WTC11 (cell line): ENCODE results near the gene COG5. TPM values are rescaled to one million over a fixed set of nuclear protein-coding genes. Genes with fewer than 3 reads are reported as not detected.
"Not testable (repeated sequence)": the region's sequence is repeated elsewhere in the genome, so short reads cannot be mapped to it uniquely, and the experiment has no call there.

Source experiments
- ATAC-seq: fragments of 200-7000 bp; cut with Tn5 transposase; 2 replicates; pipeline ENCODE4 v1.10.0; 2021; ENCODE audit warnings: mild to moderate bottlenecking, moderate library complexity
- CTCF ChIA-PET: fragments of 300-600 bp; sonication (Branson Sonifier 250); formaldehyde crosslinking; loops from one replicate; lab custom pipeline; 2021; ENCODE audit warnings: antibody characterized with exemption; lab: Charles Lee
- POLR2A ChIA-PET: fragments of 350-600 bp; sonication (Branson Sonifier 250); formaldehyde crosslinking; loops from one replicate; lab custom pipeline; 2021; ENCODE audit warnings: antibody characterized with exemption; lab: Charles Lee
- DNase-seq: peaks from one replicate; pipeline ENCODE4 v3.0.0; 2021; ENCODE audit warnings: low spot score
- H3K27ac Mint-ChIP-seq: 2 replicates; pipeline ENCODE4 v1.8.0; 2021; ENCODE audit warnings: mixed read lengths
- H3K27me3 Mint-ChIP-seq: 2 replicates; pipeline ENCODE4 v1.8.0; 2021; ENCODE audit warnings: low read depth, mild to moderate bottlenecking, moderate library complexity, mixed read lengths
- H3K36me3 Mint-ChIP-seq: 2 replicates; pipeline ENCODE4 v1.8.0; 2021; ENCODE audit warnings: mixed read lengths
- H3K4me1 Mint-ChIP-seq: 2 replicates; pipeline ENCODE4 v1.8.0; 2022; ENCODE audit warnings: mixed read lengths
- H3K4me3 Mint-ChIP-seq: 2 replicates; pipeline ENCODE4 v1.8.0; 2021; ENCODE audit warnings: mild to moderate bottlenecking, moderate library complexity, mixed read lengths
- H3K9me3 Mint-ChIP-seq: 2 replicates; pipeline ENCODE4 v1.8.0; 2021; ENCODE audit warnings: mixed read lengths
- ATF1 ChIP-seq: sonication (generic); formaldehyde crosslinking; IDR thresholded peaks from 2 replicates; pipeline ENCODE4 v1.8.1; 2023; ENCODE audit warnings: mild to moderate bottlenecking, moderate library complexity, missing genetic modification reagents
- ATF6 ChIP-seq: sonication (generic); formaldehyde crosslinking; IDR thresholded peaks from 2 replicates; pipeline ENCODE4 v1.8.1; 2023; ENCODE audit warnings: mild to moderate bottlenecking, missing genetic modification reagents
- ELF4 ChIP-seq: sonication (generic); formaldehyde crosslinking; IDR thresholded peaks from 2 replicates; pipeline ENCODE4 v1.8.1; 2022; ENCODE audit warnings: low read depth, mild to moderate bottlenecking, moderate library complexity, missing genetic modification reagents
- ETV6 ChIP-seq: sonication (generic); formaldehyde crosslinking; IDR thresholded peaks from 2 replicates; pipeline ENCODE4 v1.8.1; 2022; ENCODE audit warnings: mild to moderate bottlenecking, missing genetic modification reagents
- MAX ChIP-seq: sonication (generic); formaldehyde crosslinking; IDR thresholded peaks from 2 replicates; pipeline ENCODE4 v1.8.0; 2022; ENCODE audit warnings: mild to moderate bottlenecking, missing genetic modification reagents
- MXD4 ChIP-seq: fragments of 250-450 bp; sonication (Bioruptor Pico); IDR thresholded peaks from 2 replicates; pipeline ENCODE4 v1.8.0; 2021; ENCODE audit warnings: mild to moderate bottlenecking, moderate library complexity, borderline replicate concordance
- MYBL2 ChIP-seq: sonication (generic); formaldehyde crosslinking; IDR thresholded peaks from 2 replicates; pipeline ENCODE4 v1.8.1; 2023; ENCODE audit warnings: mild to moderate bottlenecking, moderate library complexity, missing genetic modification reagents
- PRDM15 ChIP-seq: sonication (generic); formaldehyde crosslinking; IDR thresholded peaks from 2 replicates; pipeline ENCODE4 v1.8.0; 2022; ENCODE audit warnings: missing genetic modification reagents
- PRRX2 ChIP-seq: fragments of 250-450 bp; sonication (Bioruptor Pico); IDR thresholded peaks from 2 replicates; pipeline ENCODE4 v1.8.0; 2021; ENCODE audit warnings: mild to moderate bottlenecking
- RELA ChIP-seq: sonication (generic); formaldehyde crosslinking; IDR thresholded peaks from 2 replicates; pipeline ENCODE4 v1.8.1; 2022; ENCODE audit warnings: missing genetic modification reagents, mild to moderate bottlenecking, borderline replicate concordance
- RORB ChIP-seq: fragments of 250-450 bp; sonication (Bioruptor Pico); IDR thresholded peaks from 2 replicates; pipeline ENCODE4 v1.9.0; 2021; ENCODE audit warnings: mild to moderate bottlenecking
- SMAD4 ChIP-seq: sonication (generic); formaldehyde crosslinking; IDR thresholded peaks from 2 replicates; pipeline ENCODE4 v1.8.0; 2022; ENCODE audit warnings: mild to moderate bottlenecking, missing genetic modification reagents
- SP1 ChIP-seq: sonication (generic); formaldehyde crosslinking; conservative IDR thresholded peaks from 2 replicates; pipeline ENCODE4 v1.8.1; 2022; ENCODE audit warnings: missing genetic modification reagents
- ZNF138 ChIP-seq: sonication (generic); formaldehyde crosslinking; conservative IDR thresholded peaks from 2 replicates; pipeline ENCODE4 v1.8.1; 2022; ENCODE audit warnings: mild to moderate bottlenecking, moderate library complexity, missing genetic modification reagents
- ZNF219 ChIP-seq: sonication (generic); formaldehyde crosslinking; IDR thresholded peaks from 2 replicates; pipeline ENCODE4 v1.8.0; 2023; ENCODE audit warnings: missing genetic modification reagents, mild to moderate bottlenecking, borderline replicate concordance
- ZNF263 ChIP-seq: sonication (generic); formaldehyde crosslinking; IDR thresholded peaks from 2 replicates; pipeline ENCODE4 v1.8.1; 2022; ENCODE audit warnings: low read depth, mild to moderate bottlenecking, moderate library complexity, missing genetic modification reagents
- ZNF423 ChIP-seq: fragments of 250-450 bp; sonication (Bioruptor Pico); IDR thresholded peaks from 2 replicates; pipeline ENCODE4 v2.1.2; 2022; ENCODE audit warnings: mild to moderate bottlenecking, moderate library complexity
- total RNA-seq: library from RNA; stranded (reverse); gene quantifications from 3 replicates; pipeline ENCODE4 v1.2.3, GENCODE V29; 2021
- TF ChIP-seq, protein P1 (sequence below): sonication (generic); formaldehyde crosslinking; IDR thresholded peaks from 2 replicates; pipeline ENCODE4 v1.8.1; 2022; ENCODE audit warnings: low read depth, missing genetic modification reagents, borderline replicate concordance
- TF ChIP-seq, protein P2 (sequence below): sonication (generic); formaldehyde crosslinking; IDR thresholded peaks from 2 replicates; pipeline ENCODE4 v1.8.1; 2023; ENCODE audit warnings: mild to moderate bottlenecking, missing genetic modification reagents, moderate library complexity
- TF ChIP-seq, protein P3 (sequence below): sonication (generic); formaldehyde crosslinking; IDR thresholded peaks from 2 replicates; pipeline ENCODE4 v1.8.1; 2022; ENCODE audit warnings: low read depth, mild to moderate bottlenecking, moderate library complexity, missing genetic modification reagents, borderline replicate concordance

Gene COG5
- total RNA-seq, 1 experiment from 2014 or later, result 23.8 TPM

DNA sequence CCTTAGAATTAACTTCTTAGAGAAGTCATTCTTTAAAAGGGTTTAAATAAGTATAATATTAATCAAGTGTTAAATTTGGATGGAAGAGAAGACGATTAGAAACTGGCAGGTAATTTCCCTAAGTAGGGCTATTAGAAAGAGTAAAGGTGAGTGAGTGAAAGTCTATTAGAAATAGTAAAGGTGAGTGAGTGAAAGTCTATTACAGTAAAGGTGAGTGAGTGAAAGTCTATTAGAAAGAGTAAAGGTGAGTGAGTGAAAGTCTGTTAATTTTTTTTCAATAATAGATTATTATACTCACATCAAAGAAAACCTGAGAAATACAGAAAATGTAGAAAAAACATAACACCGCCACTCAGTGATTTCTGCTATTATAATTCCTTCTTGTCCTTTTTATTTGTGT is 405.7 kb downstream of the COG5 start:
- Mint-ChIP-seq H3K36me3 (peaks cover 8% of the 10 kb centered on the region; the same call in 1 of the 2 replicates), H3K27me3 (no peaks in the 10 kb centered on the region), H3K4me3 (no peak overlapping the region), H3K4me1 (no peaks in the 10 kb centered on the region), H3K27ac (no peak overlapping the region), H3K9me3 (peaks cover 5% of the 10 kb centered on the region)
- ATAC-seq (no peak), DNase-seq (no peak)
- POLR2A ChIA-PET, result no interaction called here
- CTCF ChIA-PET, result no interaction called here
- TF ChIP-seq RELA (CRISPR knock-in tag) (no peak), MAX (CRISPR knock-in tag) (no peak), RORB (no peak)

GRCh38 chr7:107157091-107157490 is 406.6 kb downstream of the COG5 start:
- no peak overlapping the region for H3K4me3 Mint-ChIP-seq
- H3K4me1 Mint-ChIP-seq, result no peaks in the 10 kb centered on the region
- ATAC-seq, result no peak
- ChIA-PET POLR2A (no interaction called here), CTCF (interaction anchor here (1.0 to 1.3 kb wide), 2 partner anchors 12 to 210 kb away, joined by 3 read pairs; partner anchors contain the start of gene HBP1)
- DNase-seq, result no peak
- TF ChIP-seq PRDM15 (CRISPR knock-in tag) (no peak), SMAD4 (no peak), RELA (CRISPR knock-in tag) (no peak), MYBL2 (CRISPR knock-in tag) (no peak), ZNF423 (CRISPR knock-in tag) (no peak), ELF4 (CRISPR knock-in tag) (no peak), ZNF219 (CRISPR knock-in tag) (no peak), ZNF138 (CRISPR knock-in tag) (no peak), MAX (CRISPR knock-in tag) (no peak), MXD4 (CRISPR knock-in tag) (no peak), SP1 (CRISPR knock-in tag) (no peak), ZNF263 (CRISPR knock-in tag) (no peak), ATF1 (CRISPR knock-in tag) (no peak), ETV6 (CRISPR knock-in tag) (no peak), ATF6 (CRISPR knock-in tag) (no peak), PRRX2 (CRISPR knock-in tag) (no peak)
- TF ChIP-seq, protein P1, sequence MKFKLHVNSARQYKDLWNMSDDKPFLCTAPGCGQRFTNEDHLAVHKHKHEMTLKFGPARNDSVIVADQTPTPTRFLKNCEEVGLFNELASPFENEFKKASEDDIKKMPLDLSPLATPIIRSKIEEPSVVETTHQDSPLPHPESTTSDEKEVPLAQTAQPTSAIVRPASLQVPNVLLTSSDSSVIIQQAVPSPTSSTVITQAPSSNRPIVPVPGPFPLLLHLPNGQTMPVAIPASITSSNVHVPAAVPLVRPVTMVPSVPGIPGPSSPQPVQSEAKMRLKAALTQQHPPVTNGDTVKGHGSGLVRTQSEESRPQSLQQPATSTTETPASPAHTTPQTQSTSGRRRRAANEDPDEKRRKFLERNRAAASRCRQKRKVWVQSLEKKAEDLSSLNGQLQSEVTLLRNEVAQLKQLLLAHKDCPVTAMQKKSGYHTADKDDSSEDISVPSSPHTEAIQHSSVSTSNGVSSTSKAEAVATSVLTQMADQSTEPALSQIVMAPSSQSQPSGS (CRISPR knock-in tag), result no peak
- TF ChIP-seq, protein P2, sequence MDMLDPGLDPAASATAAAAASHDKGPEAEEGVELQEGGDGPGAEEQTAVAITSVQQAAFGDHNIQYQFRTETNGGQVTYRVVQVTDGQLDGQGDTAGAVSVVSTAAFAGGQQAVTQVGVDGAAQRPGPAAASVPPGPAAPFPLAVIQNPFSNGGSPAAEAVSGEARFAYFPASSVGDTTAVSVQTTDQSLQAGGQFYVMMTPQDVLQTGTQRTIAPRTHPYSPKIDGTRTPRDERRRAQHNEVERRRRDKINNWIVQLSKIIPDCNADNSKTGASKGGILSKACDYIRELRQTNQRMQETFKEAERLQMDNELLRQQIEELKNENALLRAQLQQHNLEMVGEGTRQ (CRISPR knock-in tag), result no peak
- TF ChIP-seq, protein P3, sequence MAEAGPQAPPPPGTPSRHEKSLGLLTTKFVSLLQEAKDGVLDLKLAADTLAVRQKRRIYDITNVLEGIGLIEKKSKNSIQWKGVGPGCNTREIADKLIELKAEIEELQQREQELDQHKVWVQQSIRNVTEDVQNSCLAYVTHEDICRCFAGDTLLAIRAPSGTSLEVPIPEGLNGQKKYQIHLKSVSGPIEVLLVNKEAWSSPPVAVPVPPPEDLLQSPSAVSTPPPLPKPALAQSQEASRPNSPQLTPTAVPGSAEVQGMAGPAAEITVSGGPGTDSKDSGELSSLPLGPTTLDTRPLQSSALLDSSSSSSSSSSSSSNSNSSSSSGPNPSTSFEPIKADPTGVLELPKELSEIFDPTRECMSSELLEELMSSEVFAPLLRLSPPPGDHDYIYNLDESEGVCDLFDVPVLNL, result no peak
- H3K36me3 Mint-ChIP-seq, result peaks cover 8% of the 10 kb centered on the region; the same call in 1 of the 2 replicates
- H3K27ac Mint-ChIP-seq, result peak overlapping the region; percentile 1; the same call in 1 of the 2 replicates
- H3K27me3 Mint-ChIP-seq, result no peaks in the 10 kb centered on the region
- peaks cover 5% of the 10 kb centered on the region for H3K9me3 Mint-ChIP-seq

- H3K9me3 Mint-ChIP-seq, H3K27ac Mint-ChIP-seq, H3K27me3 Mint-ChIP-seq, H3K4me3 Mint-ChIP-seq, H3K4me1 Mint-ChIP-seq, ATAC-seq, DNase-seq, H3K36me3 Mint-ChIP-seq, POLR2A ChIA-PET: not testable (repeated sequence)
- CTCF ChIA-PET, result interaction anchor here (1.3 kb wide), 1 partner anchor 208 kb away, joined by 3 read pairs; no protein-coding TSS in a partner anchor
Measured at GRCh38 chr7:107155726-107156125, 408.0 kb downstream of the COG5 start.
